Measurements from ENCODE around the gene CCL5.

DNA sequence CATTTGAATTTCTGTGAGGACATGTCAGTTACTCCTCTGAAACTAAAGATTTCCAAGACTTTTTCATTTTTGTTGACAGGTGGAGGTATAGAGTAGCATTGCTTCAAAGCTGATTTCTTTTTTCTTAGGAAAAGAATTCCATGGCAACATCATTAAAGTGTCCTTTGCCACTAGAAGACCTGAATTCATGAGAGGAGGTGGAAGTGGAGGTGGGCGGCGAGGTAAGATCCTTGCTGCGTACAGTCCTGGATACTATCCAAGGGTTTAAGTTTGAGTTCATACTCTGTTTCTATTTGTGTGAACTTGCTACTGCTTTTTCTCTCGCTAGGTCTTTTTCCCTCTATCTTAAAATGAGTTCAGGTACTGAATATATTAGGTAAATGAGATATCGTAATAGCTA is 37.9 kb downstream of the CCL5 start:
- TF ChIP-seq CTCF (conservative IDR thresholded peaks at IDR 0.05; ENCODE audit: low read length) (no peak), EZH2phosphoT487 (IDR thresholded peaks at IDR 0.05; ENCODE audit: borderline replicate concordance, low read depth, low read length) (no peak)

Data from OCI-LY7 (cell line).